Dedifferentiated amniotic fluid mesenchymal stem cell (primary cell): ENCODE measurements around the gene NDUFV2.
"Not testable (repeated sequence)": the region's sequence is repeated elsewhere in the genome, so short reads cannot be mapped to it uniquely, and the experiment has no call there.

ENCODE experiments used
- DNase-seq: peaks from one replicate; pipeline ENCODE4 v3.0.0-alpha.2; 2016; ENCODE audit errors: extremely low spot score

Gene NDUFV2

GRCh38 chr18:9091066-9091476 lies 11.4 kb upstream of the NDUFV2 start:
- DNase-seq, result no peak

GRCh38 chr18:9092665-9093064 lies 9.8 kb upstream of the NDUFV2 start:
- DNase-seq, result no peak

- DNase-seq, result not testable (repeated sequence)
Measured at GRCh38 chr18:9093109-9093508, 9.4 kb upstream of the NDUFV2 start.

- DNase-seq, result peak; percentile 66
Measured at GRCh38 chr18:9094307-9095226, 7.9 kb upstream of the NDUFV2 start.

- no peak for DNase-seq
Measured at GRCh38 chr18:9095297-9096006, 7.0 kb upstream of the NDUFV2 start.

- no peak for DNase-seq
Measured at GRCh38 chr18:9096007-9096371, 6.5 kb upstream of the NDUFV2 start.

GRCh38 chr18:9096685-9097084 lies 5.8 kb upstream of the NDUFV2 start:
- DNase-seq, result no peak

GRCh38 chr18:9097349-9097748 lies 5.2 kb upstream of the NDUFV2 start:
- DNase-seq, result no peak

- DNase-seq, result no peak
Measured at GRCh38 chr18:9100796-9101195, 1.7 kb upstream of the NDUFV2 start.

GRCh38 chr18:9101730-9102507 lies 580 bp upstream of the NDUFV2 start:
- DNase-seq, result no peak

- DNase-seq, result no peak
Measured at GRCh38 chr18:9103376-9103873, 926 bp downstream of the NDUFV2 start.

- DNase-seq, result no peak
Measured at GRCh38 chr18:9104244-9104901, 1.9 kb downstream of the NDUFV2 start.

- DNase-seq, result no peak
Measured at GRCh38 chr18:9105420-9105819, 2.9 kb downstream of the NDUFV2 start.

GRCh38 chr18:9106094-9106493 lies 3.6 kb downstream of the NDUFV2 start:
- no peak for DNase-seq

- no peak for DNase-seq
Measured at GRCh38 chr18:9106800-9107584, 4.5 kb downstream of the NDUFV2 start.

- DNase-seq, result no peak
Measured at GRCh38 chr18:9108911-9109310, 6.4 kb downstream of the NDUFV2 start.

- peak; percentile 81 for DNase-seq
Measured at GRCh38 chr18:9109523-9109922, 7.0 kb downstream of the NDUFV2 start.

GRCh38 chr18:9113468-9114149 lies 11.1 kb downstream of the NDUFV2 start:
- no peak for DNase-seq

- no peak for DNase-seq
Measured at GRCh38 chr18:9115984-9116383, 13.5 kb downstream of the NDUFV2 start.
